Endodermal cell (in vitro differentiated cells): ENCODE data around the gene RERE. TPM values are rescaled to one million over a fixed set of nuclear protein-coding genes. Genes with fewer than 3 reads are reported as not detected.
A peak's percentile ranks its signal among the peaks of the same experiment; 100 is the strongest.

Experiments
- DNase-seq: peaks from one replicate; pipeline ENCODE4 v3.0.0-alpha.2; 2017
- H3K27ac ChIP-seq: 2 replicates; pipeline ENCODE4 v1.5.1; 2013; ENCODE audit warnings: mild to moderate bottlenecking, low read depth, low read length, moderate library complexity
- H3K27me3 ChIP-seq: 2 replicates; pipeline ENCODE4 v1.6.1; 2013; ENCODE audit warnings: mild to moderate bottlenecking, low read length, moderate library complexity; ENCODE audit not compliant: insufficient read depth, control insufficient read depth, poor library complexity, severe bottlenecking
- H3K36me3 ChIP-seq: 2 replicates; pipeline ENCODE4 v1.7.0; 2013; ENCODE audit warnings: mild to moderate bottlenecking, low read length, moderate library complexity; ENCODE audit not compliant: control insufficient read depth, insufficient read depth
- H3K4me1 ChIP-seq: one replicate; pipeline ENCODE4 v1.7.0; 2013; ENCODE audit warnings: low read length; ENCODE audit not compliant: control insufficient read depth, insufficient read depth
- H3K4me3 ChIP-seq: 2 replicates; pipeline ENCODE4 v1.5.1; 2013; ENCODE audit warnings: mild to moderate bottlenecking, low read length, moderate library complexity
- H3K9ac ChIP-seq: 2 replicates; pipeline ENCODE4 v1.6.1; 2013; ENCODE audit warnings: mild to moderate bottlenecking, low read length, moderate library complexity; ENCODE audit not compliant: poor library complexity, severe bottlenecking; ENCODE audit errors: extremely low read depth
- H3K9me3 ChIP-seq: 2 replicates; pipeline ENCODE4 v1.6.1; 2013; ENCODE audit warnings: mild to moderate bottlenecking, low read length, moderate library complexity; ENCODE audit not compliant: control insufficient read depth
- H3K27ac Mint-ChIP-seq: 2 replicates; pipeline ENCODE4 v1.8.0; 2020; ENCODE audit warnings: mixed read lengths
- H3K27me3 Mint-ChIP-seq: 2 replicates; pipeline ENCODE4 v1.8.0; 2021; ENCODE audit warnings: mild to moderate bottlenecking, mixed read lengths; ENCODE audit not compliant: insufficient read depth
- H3K36me3 Mint-ChIP-seq: 2 replicates; pipeline ENCODE4 v1.8.0; 2020; ENCODE audit warnings: low read depth, mixed read lengths
- H3K4me1 Mint-ChIP-seq: 2 replicates; pipeline ENCODE4 v1.8.0; 2020; ENCODE audit warnings: mixed read lengths
- H3K4me3 Mint-ChIP-seq: 2 replicates; pipeline ENCODE4 v1.8.0; 2020; ENCODE audit warnings: mild to moderate bottlenecking, moderate library complexity, mixed read lengths
- H3K9me3 Mint-ChIP-seq: 2 replicates; pipeline ENCODE4 v1.8.0; 2020; ENCODE audit warnings: mild to moderate bottlenecking, mixed read lengths
- WGBS, 2 experiments: methylation state at CpG; one replicate each; pipeline versions ENCODE4 v1.1.5 to v1.1.7; 2013; ENCODE audit warnings: missing lambda C conversion rate in 2 of 2, mixed read lengths in 1 of 2; ENCODE audit not compliant: insufficient coverage in 1 of 2, insufficient read length in 1 of 2; 5-methylcytosine and 5-hydroxymethylcytosine counted together
- total RNA-seq, 2 donors: library from RNA; stranded (reverse); fragmentation: NEBNext Ultra II Directional in 1 of 2; extraction: Animal tissue kit (Norgen Biotek cat#: 25700) in 1 of 2; gene quantifications; 2 replicates in 1 of 2; 3 replicates in 1 of 2; pipeline ENCODE4 v1.2.1, GENCODE V29; 2021
- TF ChIP-seq, protein P1 (sequence below): fragments of 200-600 bp; sonication (generic); conservative IDR thresholded peaks from 2 replicates; pipeline ENCODE4 v1.5.0; 2021; ENCODE audit warnings: antibody characterized with exemption, mild to moderate bottlenecking

Gene RERE
- total RNA-seq, 2 donors from 2014 or later: 159 to 179 TPM

DNA sequence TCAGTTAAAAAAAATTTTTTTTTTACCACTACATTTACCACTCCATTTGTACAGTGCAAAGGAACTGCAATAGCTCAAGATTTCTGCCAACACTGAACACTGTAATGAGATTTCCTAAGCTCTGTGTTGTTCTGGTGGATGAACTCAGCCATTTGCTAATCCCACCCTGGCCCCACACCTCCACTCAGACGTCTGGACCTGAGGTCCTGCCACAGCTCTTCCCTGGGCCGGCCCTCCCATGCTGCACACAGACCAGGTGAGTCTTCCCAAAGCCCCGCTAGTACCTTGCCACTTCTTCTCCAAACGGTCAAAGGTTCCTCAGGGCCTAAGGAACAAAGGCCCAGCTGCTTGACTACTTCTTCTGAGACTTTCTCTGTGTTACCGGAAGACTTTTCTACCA lies 443.1 kb downstream of the RERE start:
- WGBS, 2 experiments: 87 to 100% methylated on average over 3 to 5 of the region's 5 CpGs
- Mint-ChIP-seq H3K27me3 (no peaks in the 10 kb centered on the region), H3K4me3 (no peak overlapping the region), H3K9me3 (no peaks in the 10 kb centered on the region), H3K27ac (peak overlapping the region; percentile 52), H3K36me3 (peaks cover 12% of the 10 kb centered on the region), H3K4me1 (peaks cover 53% of the 10 kb centered on the region)
- TF ChIP-seq, protein P1, sequence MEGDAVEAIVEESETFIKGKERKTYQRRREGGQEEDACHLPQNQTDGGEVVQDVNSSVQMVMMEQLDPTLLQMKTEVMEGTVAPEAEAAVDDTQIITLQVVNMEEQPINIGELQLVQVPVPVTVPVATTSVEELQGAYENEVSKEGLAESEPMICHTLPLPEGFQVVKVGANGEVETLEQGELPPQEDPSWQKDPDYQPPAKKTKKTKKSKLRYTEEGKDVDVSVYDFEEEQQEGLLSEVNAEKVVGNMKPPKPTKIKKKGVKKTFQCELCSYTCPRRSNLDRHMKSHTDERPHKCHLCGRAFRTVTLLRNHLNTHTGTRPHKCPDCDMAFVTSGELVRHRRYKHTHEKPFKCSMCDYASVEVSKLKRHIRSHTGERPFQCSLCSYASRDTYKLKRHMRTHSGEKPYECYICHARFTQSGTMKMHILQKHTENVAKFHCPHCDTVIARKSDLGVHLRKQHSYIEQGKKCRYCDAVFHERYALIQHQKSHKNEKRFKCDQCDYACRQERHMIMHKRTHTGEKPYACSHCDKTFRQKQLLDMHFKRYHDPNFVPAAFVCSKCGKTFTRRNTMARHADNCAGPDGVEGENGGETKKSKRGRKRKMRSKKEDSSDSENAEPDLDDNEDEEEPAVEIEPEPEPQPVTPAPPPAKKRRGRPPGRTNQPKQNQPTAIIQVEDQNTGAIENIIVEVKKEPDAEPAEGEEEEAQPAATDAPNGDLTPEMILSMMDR: no peak
- no peak for DNase-seq
- Histone ChIP-seq H3K4me1 (peaks cover 11% of the 10 kb centered on the region), H3K9ac (no peak overlapping the region), H3K27me3 (no peaks in the 10 kb centered on the region), H3K9me3 (no peaks in the 10 kb centered on the region), H3K27ac (no peak overlapping the region), H3K36me3 (peaks cover 42% of the 10 kb centered on the region), H3K4me3 (no peak overlapping the region)

DNA sequence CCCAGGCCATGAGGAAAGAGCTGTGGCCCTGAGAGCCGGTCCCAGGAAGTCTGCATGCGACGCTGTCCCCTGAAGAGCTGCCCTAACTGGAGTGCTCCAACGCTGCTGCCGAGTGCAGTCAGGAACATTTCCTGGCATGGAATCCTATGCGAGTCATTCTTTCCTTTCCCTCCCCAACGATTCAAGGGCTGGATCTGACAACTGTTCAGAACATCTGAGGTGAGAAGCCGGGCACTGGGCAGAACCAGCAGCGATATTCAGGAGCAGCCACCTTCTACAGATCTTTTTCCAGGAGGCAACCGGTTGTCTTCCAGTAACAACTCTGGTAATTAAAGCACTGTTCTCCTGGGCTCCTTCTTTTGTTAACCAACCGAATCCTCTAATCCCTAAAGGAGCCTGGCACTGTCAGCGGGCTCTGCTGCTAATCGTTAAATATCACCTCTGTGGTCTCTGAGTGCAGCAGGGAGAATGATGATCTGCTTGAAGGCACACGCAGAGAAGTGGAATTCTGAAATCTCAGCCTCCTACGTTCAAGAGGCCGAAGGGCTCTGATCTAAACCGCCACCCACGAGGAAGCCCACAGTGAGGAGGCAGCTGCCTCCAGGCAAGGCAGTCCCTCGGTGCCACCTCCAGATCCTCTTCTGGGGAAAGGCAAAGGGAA lies 443.7 kb downstream of the RERE start:
- peak overlapping the region; percentile 88 for H3K27ac Mint-ChIP-seq
- DNase-seq: no peak
- no peaks in the 10 kb centered on the region for H3K9me3 ChIP-seq
- peaks cover 12% of the 10 kb centered on the region for H3K36me3 Mint-ChIP-seq
- peaks cover 42% of the 10 kb centered on the region for H3K36me3 ChIP-seq
- H3K9me3 Mint-ChIP-seq: no peaks in the 10 kb centered on the region
- no peaks in the 10 kb centered on the region for H3K27me3 Mint-ChIP-seq
- H3K27me3 ChIP-seq: no peaks in the 10 kb centered on the region
- no peak overlapping the region for H3K9ac ChIP-seq
- TF ChIP-seq, protein P1: no peak
- H3K4me1 Mint-ChIP-seq: peaks cover 50% of the 10 kb centered on the region
- peaks cover 11% of the 10 kb centered on the region for H3K4me1 ChIP-seq
- peak overlapping the region; percentile 34 for H3K27ac ChIP-seq
- no peak overlapping the region for H3K4me3 Mint-ChIP-seq
- no peak overlapping the region for H3K4me3 ChIP-seq
- 69 to 70% methylated on average over 12 to 19 of the region's 19 CpGs for WGBS, 2 experiments

DNA sequence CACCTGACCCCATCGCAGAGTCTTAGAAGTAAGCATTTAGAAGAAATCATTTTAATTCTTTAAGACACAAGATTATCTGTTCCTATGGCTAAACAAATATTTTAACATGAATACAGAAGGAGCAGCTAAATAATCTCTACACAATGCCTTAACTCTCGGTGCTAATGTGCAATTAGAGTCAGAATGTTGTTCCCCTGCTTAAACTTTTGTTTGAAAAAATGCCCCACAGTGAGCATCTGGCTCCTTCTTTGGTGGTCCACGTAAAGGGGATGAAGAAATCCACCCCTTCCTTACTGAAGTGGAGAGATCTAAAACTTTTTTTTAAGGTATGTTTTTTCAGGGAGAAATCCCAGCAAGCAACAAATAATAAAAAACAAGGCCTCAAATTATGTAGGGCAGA lies 444.3 kb downstream of the RERE start:
- WGBS, 2 experiments: 80 to 85% methylated on average over 2 to 3 of the region's 3 CpGs
- peaks cover 8% of the 10 kb centered on the region for H3K4me1 ChIP-seq

More for the DNA sequence above, 444.3 kb downstream of the RERE start:
- peaks cover 12% of the 10 kb centered on the region for H3K36me3 Mint-ChIP-seq
- Histone ChIP-seq H3K9ac (no peak overlapping the region), H3K36me3 (peaks cover 42% of the 10 kb centered on the region), H3K27ac (peak overlapping the region; percentile 34), H3K9me3 (no peaks in the 10 kb centered on the region), H3K4me3 (no peak overlapping the region), H3K27me3 (no peaks in the 10 kb centered on the region)
- no peaks in the 10 kb centered on the region for H3K9me3 Mint-ChIP-seq
- no peak overlapping the region for H3K4me3 Mint-ChIP-seq
- H3K27ac Mint-ChIP-seq: peak overlapping the region; percentile 88
- TF ChIP-seq, protein P1: no peak
- no peaks in the 10 kb centered on the region for H3K27me3 Mint-ChIP-seq
- DNase-seq: no peak
- peaks cover 47% of the 10 kb centered on the region for H3K4me1 Mint-ChIP-seq
